ENCODE results near the gene PAWR.

Gene PAWR

GRCh38 chr12:79585147-79585546 lies 105.6 kb downstream of the PAWR start:
- Histone ChIP-seq H3K4me3 (ENCODE audit: low read length) (no peak overlapping the region), H3F3A (ENCODE audit: control insufficient read depth, insufficient read depth) (no peaks in the 10 kb centered on the region), H3K9me3 (ENCODE audit: control insufficient read depth, insufficient read depth, low read length) (no peaks in the 10 kb centered on the region), H3K4me1 (ENCODE audit: control insufficient read depth, low read length) (0 out of 2 replicates have a peak, but pooled peaks cover 4% of the 10 kb centered on the region), H3K27ac (ENCODE audit: low read depth, low read length) (no peak overlapping the region), H3K4me2 (ENCODE audit: low read length) (no peak overlapping the region), H3K27me3 (ENCODE audit: control insufficient read depth, low read length) (no peaks in the 10 kb centered on the region), H4K20me1 (ENCODE audit: control insufficient read depth, insufficient read depth, low read depth, low read length) (no peaks in the 10 kb centered on the region), H3K79me2 (ENCODE audit: control insufficient read depth, low read length) (no peaks in the 10 kb centered on the region), H3K9me2 (replicated peaks; ENCODE audit: control insufficient read depth, low read length) (no peaks in the 10 kb centered on the region), H3K36me3 (ENCODE audit: control insufficient read depth, low read length) (peaks cover 19% of the 10 kb centered on the region)
- TF ChIP-seq CTCF (IDR thresholded peaks at IDR 0.05; ENCODE audit: low read depth, low read length, poor library complexity, severe bottlenecking) (no peak), EZH2phosphoT487 (IDR thresholded peaks at IDR 0.05; ENCODE audit: borderline replicate concordance, low read length) (no peak)

- Histone ChIP-seq H3K4me2 (ENCODE audit: low read length) (no peak overlapping the region), H3K9me2 (replicated peaks; ENCODE audit: control insufficient read depth, low read length) (no peaks in the 10 kb centered on the region), H3K4me3 (ENCODE audit: low read length) (no peak overlapping the region), H3K27ac (ENCODE audit: low read depth, low read length) (no peak overlapping the region), H3K36me3 (ENCODE audit: control insufficient read depth, low read length) (peaks cover 21% of the 10 kb centered on the region), H3K79me2 (ENCODE audit: control insufficient read depth, low read length) (no peaks in the 10 kb centered on the region), H3K9me3 (ENCODE audit: control insufficient read depth, insufficient read depth, low read length) (no peaks in the 10 kb centered on the region), H3F3A (ENCODE audit: control insufficient read depth, insufficient read depth) (no peaks in the 10 kb centered on the region), H3K4me1 (ENCODE audit: control insufficient read depth, low read length) (no peaks in the 10 kb centered on the region), H3K27me3 (ENCODE audit: control insufficient read depth, low read length) (no peaks in the 10 kb centered on the region), H4K20me1 (ENCODE audit: control insufficient read depth, insufficient read depth, low read depth, low read length) (no peaks in the 10 kb centered on the region)
- no peak for TF ChIP-seq CTCF (IDR thresholded peaks at IDR 0.05; ENCODE audit: low read depth, low read length, poor library complexity, severe bottlenecking)
- TF ChIP-seq EZH2phosphoT487 (IDR thresholded peaks at IDR 0.05; ENCODE audit: borderline replicate concordance, low read length) = no peak
Measured at GRCh38 chr12:79573820-79574219, 116.9 kb downstream of the PAWR start.

- Histone ChIP-seq H3K9me2 (replicated peaks; ENCODE audit: control insufficient read depth, low read length) (no peaks in the 10 kb centered on the region), H3K9me3 (ENCODE audit: control insufficient read depth, insufficient read depth, low read length) (no peaks in the 10 kb centered on the region), H3K4me1 (ENCODE audit: control insufficient read depth, low read length) (peaks cover 15% of the 10 kb centered on the region), H4K20me1 (ENCODE audit: control insufficient read depth, insufficient read depth, low read depth, low read length) (no peaks in the 10 kb centered on the region), H3K4me3 (ENCODE audit: low read length) (no peak overlapping the region), H3F3A (ENCODE audit: control insufficient read depth, insufficient read depth) (no peaks in the 10 kb centered on the region), H3K27me3 (ENCODE audit: control insufficient read depth, low read length) (no peaks in the 10 kb centered on the region), H3K4me2 (ENCODE audit: low read length) (no peak overlapping the region), H3K36me3 (ENCODE audit: control insufficient read depth, low read length) (peaks cover 33% of the 10 kb centered on the region), H3K79me2 (ENCODE audit: control insufficient read depth, low read length) (no peaks in the 10 kb centered on the region), H3K27ac (ENCODE audit: low read depth, low read length) (no peak overlapping the region)
- no peak for TF ChIP-seq CTCF (IDR thresholded peaks at IDR 0.05; ENCODE audit: low read depth, low read length, poor library complexity, severe bottlenecking)
- no peak for TF ChIP-seq EZH2phosphoT487 (IDR thresholded peaks at IDR 0.05; ENCODE audit: borderline replicate concordance, low read length)
Measured at GRCh38 chr12:79569679-79570078, 121.1 kb downstream of the PAWR start.

GRCh38 chr12:79567175-79567563 lies 123.6 kb downstream of the PAWR start:
- Histone ChIP-seq H3K9me2 (replicated peaks; ENCODE audit: control insufficient read depth, low read length) (no peaks in the 10 kb centered on the region), H3K9me3 (ENCODE audit: control insufficient read depth, insufficient read depth, low read length) (no peaks in the 10 kb centered on the region; the same call in 1 of the 2 replicates), H3K36me3 (ENCODE audit: control insufficient read depth, low read length) (peaks cover 49% of the 10 kb centered on the region), H3K27ac (ENCODE audit: low read depth, low read length) (no peak overlapping the region), H4K20me1 (ENCODE audit: control insufficient read depth, insufficient read depth, low read depth, low read length) (no peaks in the 10 kb centered on the region), H3K4me3 (ENCODE audit: low read length) (no peak overlapping the region), H3K27me3 (ENCODE audit: control insufficient read depth, low read length) (no peaks in the 10 kb centered on the region), H3K79me2 (ENCODE audit: control insufficient read depth, low read length) (no peaks in the 10 kb centered on the region), H3K4me2 (ENCODE audit: low read length) (no peak overlapping the region), H3K4me1 (ENCODE audit: control insufficient read depth, low read length) (peaks cover 15% of the 10 kb centered on the region), H3F3A (ENCODE audit: control insufficient read depth, insufficient read depth) (no peaks in the 10 kb centered on the region)
- no peak for TF ChIP-seq CTCF (IDR thresholded peaks at IDR 0.05; ENCODE audit: low read depth, low read length, poor library complexity, severe bottlenecking)
- TF ChIP-seq EZH2phosphoT487 (IDR thresholded peaks at IDR 0.05; ENCODE audit: borderline replicate concordance, low read length) = no peak

Measured in DOHH2 (cell line).